Coronary artery (tissue), 2 donors: ENCODE results near the gene MAN1A2.

Experiments used
- DNase-seq: peaks from one replicate; pipeline ENCODE4 v3.0.0-alpha.2; 2017; ENCODE audit warnings: low spot score
- H3K27ac ChIP-seq, 2 donors: fragments of 200-600 bp; sonication (generic); one replicate each; pipeline ENCODE4 v1.5.1; 2016 to 2019
- H3K4me3 ChIP-seq: fragments of 200-600 bp; sonication (generic); 2 replicates; pipeline ENCODE4 v1.5.1; 2016; ENCODE audit warnings: mild to moderate bottlenecking, moderate library complexity
- TF ChIP-seq, protein P1 (sequence below): fragments of 200-600 bp; sonication (generic); IDR thresholded peaks from one replicate; pipeline ENCODE4 v1.5.1; 2019; ENCODE audit warnings: antibody characterized with exemption

The MAN1A2 gene

DNA sequence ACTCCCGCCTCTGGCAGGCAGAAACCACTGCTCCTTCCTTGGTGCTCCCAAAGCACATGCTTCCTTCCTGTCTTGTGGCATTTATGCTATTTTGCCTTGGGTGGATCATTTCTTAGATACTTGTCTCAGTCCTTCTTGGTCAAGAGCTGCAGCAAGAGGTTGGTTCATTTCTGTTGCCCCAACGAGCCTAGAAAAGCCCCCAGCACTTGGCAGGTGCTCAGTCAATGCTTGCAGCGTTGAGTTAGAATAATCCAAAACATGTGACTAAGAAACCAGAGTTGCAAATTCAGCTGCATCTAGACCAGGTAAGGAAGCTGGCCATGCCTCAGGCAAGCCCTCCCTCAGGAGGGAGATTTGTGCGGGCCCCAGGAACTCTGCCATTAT is 196.2 kb downstream of the MAN1A2 start:
- TF ChIP-seq, protein P1, sequence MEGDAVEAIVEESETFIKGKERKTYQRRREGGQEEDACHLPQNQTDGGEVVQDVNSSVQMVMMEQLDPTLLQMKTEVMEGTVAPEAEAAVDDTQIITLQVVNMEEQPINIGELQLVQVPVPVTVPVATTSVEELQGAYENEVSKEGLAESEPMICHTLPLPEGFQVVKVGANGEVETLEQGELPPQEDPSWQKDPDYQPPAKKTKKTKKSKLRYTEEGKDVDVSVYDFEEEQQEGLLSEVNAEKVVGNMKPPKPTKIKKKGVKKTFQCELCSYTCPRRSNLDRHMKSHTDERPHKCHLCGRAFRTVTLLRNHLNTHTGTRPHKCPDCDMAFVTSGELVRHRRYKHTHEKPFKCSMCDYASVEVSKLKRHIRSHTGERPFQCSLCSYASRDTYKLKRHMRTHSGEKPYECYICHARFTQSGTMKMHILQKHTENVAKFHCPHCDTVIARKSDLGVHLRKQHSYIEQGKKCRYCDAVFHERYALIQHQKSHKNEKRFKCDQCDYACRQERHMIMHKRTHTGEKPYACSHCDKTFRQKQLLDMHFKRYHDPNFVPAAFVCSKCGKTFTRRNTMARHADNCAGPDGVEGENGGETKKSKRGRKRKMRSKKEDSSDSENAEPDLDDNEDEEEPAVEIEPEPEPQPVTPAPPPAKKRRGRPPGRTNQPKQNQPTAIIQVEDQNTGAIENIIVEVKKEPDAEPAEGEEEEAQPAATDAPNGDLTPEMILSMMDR: no peak
- no peak overlapping the region for H3K4me3 ChIP-seq
- H3K27ac ChIP-seq: no peak overlapping the region
- no peak for DNase-seq

DNA sequence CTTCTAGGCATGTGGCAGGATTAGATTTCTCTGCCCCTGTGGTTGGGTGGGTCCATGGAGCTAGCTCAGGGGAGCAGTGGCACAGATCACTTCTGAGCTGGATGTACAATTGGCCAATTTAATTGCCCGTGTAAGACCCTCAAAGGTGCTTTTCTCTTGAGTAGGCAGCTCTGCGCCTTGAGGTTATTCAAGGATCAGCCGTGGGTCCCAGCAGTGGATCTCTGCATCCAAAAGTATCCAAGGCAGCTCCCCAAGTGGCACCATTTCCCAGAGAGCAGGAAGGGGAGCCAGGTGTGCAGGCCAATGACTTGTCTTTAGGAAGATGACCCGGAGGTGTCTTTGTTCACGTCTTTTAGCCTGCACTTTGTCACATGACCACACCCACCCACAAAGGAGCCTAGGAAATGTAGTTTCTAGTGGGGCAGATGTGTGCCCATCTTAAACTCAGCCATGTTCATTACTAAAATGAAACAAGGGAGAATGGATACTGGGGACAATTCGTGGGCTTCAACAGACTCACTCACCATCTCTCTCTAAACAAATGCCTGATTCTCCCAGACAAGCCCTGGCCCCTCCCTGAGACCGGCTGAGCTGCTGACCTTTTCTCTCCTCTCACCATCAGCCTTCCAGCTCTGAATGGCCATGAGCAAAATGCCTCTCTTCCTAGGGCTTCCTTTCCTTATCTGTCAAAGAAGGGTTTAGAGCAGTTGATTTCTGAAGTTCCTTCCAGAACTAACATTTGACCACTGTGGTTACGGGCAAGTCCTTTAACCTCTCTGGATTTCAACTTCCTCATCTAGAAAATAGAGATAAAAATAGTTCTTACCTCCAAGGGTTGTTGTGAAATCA is 197.2 kb downstream of the MAN1A2 start:
- TF ChIP-seq, protein P1: no peak
- H3K4me3 ChIP-seq: no peak overlapping the region
- no peak for DNase-seq
- H3K27ac ChIP-seq: no peak overlapping the region

DNA sequence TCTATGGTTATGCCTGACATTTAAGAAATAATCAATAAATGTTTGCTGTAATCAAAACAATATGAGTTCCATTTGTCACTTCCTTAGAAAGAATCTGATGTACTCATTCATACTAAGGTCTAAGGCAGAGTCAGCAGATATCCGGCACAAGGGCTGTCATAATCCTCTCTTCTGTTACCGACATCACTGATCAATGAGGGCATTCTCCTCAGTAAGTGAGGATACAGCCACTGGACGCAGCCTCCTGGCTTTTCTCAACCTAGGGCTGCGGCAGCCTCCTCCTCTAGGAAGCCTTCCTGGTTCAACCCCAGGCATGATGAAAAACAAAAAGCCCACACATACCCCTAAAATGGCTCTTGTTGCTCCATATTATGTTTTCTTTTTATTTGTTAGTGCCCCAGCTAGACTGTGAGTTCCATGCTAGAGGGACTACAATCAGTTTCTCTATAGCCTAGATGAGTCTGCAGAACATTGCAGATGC is 197.9 kb downstream of the MAN1A2 start:
- TF ChIP-seq, protein P1: no peak
- no peak overlapping the region for H3K27ac ChIP-seq
- no peak for DNase-seq
- H3K4me3 ChIP-seq: no peak overlapping the region

DNA sequence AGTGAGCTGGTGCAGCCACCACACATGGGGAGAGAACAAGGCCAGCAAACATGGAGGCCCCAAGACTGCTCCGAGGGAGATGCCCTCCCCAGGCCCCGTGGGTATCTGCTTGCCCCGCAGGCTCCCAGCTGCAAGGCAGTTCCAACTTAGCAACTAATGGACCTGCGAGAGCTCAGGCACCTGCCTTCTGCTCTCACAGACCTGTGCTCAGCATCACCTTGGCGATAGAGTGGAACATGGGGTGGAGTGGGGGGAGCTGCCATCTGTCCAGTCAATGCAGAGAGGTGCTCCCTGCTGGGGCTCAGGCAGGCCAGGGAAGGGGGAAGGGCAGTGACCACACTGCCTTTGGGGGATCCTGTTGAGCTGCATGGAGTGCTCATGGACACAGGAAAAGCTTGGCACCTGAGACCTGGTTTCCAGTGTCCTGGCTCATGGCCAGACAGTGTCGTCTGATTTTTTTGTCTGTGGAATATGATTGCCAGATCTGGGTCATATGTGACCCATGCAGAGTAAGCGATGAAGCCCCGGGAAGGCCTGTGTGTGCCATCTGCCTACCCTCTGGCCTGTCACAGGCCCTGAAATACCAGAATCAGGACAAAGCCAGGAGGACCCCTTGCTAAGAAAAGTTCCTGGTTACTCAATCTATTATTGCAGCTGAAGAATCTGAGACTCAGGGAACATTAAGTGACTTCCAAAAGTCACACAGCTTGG is 198.7 kb downstream of the MAN1A2 start:
- peak; percentile 67 for DNase-seq
- H3K4me3 ChIP-seq: no peak overlapping the region
- TF ChIP-seq, protein P1: no peak
- no peak overlapping the region for H3K27ac ChIP-seq

DNA sequence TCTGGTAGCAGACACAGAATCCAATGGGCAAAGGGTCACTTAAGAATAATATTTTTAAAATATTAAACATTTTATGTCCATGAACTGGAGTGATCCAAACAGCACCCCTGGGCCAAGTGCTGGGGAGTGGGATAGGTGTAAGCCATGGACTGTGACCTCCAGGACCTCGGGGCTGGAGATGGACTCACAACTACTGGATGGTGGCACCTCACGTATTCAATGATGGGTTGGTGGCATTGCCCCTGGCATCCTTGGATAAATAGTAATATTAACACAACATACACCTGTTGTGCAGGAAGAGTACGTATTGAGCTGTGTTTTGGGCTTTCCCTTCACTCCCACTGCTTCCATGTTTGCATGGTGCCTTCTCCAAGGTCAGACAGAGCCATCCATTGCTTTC is 199.3 kb downstream of the MAN1A2 start:
- TF ChIP-seq, protein P1: no peak
- no peak for DNase-seq
- no peak overlapping the region for H3K4me3 ChIP-seq
- no peak overlapping the region for H3K27ac ChIP-seq

DNA sequence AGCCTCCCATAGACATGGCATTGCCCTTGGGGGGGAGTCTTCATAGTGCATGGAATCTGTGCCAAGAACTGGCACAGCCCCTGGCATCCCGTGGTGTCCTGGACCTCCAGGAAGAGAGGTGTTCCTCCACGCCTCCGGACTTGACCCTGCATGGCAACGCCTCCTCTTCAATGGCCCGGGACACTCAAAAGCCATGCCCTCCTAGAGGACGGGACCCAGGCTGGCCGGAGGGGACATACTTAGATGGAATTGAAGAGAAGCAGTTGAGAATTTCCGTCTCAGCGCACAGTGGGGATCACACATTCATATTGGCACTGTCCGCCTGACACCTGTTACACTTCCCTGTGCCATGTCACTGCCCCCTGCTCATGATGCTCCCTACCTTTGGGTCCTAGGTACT is 200.2 kb downstream of the MAN1A2 start:
- H3K27ac ChIP-seq: no peak overlapping the region
- no peak for DNase-seq
- H3K4me3 ChIP-seq: no peak overlapping the region
- TF ChIP-seq, protein P1: no peak
